GM12875 (cell line): ENCODE data around the gene OOSP2.

Experiments
- H3K4me3 ChIP-seq: one replicate; pipeline ENCODE4 v1.5.1; 2011; ENCODE audit warnings: low read depth, low read length, control low read depth
- TF ChIP-seq, protein P1 (sequence below): IDR thresholded peaks from 2 replicates; pipeline ENCODE4 v1.5.1; 2011; ENCODE audit warnings: low read depth, mild to moderate bottlenecking, control low read depth, inconsistent platforms, low read length, moderate library complexity, borderline replicate concordance; ENCODE audit not compliant: insufficient read depth

OOSP2 gene, protein sequence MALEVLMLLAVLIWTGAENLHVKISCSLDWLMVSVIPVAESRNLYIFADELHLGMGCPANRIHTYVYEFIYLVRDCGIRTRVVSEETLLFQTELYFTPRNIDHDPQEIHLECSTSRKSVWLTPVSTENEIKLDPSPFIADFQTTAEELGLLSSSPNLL

DNA sequence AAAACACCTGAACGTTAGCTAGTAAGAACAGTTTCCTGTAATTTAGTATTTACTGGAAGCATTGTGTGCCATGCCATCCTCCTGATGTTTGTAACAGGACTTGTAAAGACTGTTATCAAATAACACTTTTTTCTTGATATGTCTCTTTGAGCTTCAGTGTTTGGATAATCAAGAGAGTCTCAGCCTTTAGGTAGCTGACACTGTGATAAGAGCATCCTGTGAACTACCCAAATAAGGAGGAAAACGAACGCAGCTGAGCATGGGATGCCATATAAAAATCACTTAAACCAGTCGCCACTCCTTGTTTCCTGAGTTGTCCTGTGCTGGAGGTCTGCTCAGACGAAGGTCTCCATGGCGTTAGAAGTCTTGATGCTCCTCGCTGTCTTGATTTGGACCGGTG is at the start of gene OOSP2:
Gene OOSP2, plus strand, starts transcription at position 301 of the 400 bp plus-strand sequence. Its CDS starts 51 bp downstream, at position 352.
- TF ChIP-seq, protein P1, sequence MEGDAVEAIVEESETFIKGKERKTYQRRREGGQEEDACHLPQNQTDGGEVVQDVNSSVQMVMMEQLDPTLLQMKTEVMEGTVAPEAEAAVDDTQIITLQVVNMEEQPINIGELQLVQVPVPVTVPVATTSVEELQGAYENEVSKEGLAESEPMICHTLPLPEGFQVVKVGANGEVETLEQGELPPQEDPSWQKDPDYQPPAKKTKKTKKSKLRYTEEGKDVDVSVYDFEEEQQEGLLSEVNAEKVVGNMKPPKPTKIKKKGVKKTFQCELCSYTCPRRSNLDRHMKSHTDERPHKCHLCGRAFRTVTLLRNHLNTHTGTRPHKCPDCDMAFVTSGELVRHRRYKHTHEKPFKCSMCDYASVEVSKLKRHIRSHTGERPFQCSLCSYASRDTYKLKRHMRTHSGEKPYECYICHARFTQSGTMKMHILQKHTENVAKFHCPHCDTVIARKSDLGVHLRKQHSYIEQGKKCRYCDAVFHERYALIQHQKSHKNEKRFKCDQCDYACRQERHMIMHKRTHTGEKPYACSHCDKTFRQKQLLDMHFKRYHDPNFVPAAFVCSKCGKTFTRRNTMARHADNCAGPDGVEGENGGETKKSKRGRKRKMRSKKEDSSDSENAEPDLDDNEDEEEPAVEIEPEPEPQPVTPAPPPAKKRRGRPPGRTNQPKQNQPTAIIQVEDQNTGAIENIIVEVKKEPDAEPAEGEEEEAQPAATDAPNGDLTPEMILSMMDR = no peak
- no peak within 1 kb of the TSS for H3K4me3 ChIP-seq

DNA sequence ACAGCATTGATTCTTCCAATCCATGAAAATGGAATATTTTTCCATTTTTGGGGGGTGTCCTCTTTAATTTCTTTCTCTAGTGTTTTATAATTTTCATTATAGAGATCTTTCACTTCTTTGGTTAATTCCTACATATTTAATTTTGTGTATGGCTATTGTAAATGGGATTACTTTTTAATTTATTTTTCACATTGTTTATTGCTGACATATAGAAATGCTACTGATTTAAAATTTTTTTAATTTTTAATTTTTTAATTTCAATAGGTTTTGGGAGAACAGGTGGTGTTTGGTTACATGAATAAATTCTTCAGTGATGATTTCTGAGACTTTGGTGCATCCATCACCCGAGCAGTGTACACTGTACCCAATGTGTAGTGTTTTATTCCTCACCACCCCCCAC is 49.8 kb upstream of the OOSP2 start:
- no peak overlapping the region for H3K4me3 ChIP-seq
- TF ChIP-seq, protein P1 = no peak

DNA sequence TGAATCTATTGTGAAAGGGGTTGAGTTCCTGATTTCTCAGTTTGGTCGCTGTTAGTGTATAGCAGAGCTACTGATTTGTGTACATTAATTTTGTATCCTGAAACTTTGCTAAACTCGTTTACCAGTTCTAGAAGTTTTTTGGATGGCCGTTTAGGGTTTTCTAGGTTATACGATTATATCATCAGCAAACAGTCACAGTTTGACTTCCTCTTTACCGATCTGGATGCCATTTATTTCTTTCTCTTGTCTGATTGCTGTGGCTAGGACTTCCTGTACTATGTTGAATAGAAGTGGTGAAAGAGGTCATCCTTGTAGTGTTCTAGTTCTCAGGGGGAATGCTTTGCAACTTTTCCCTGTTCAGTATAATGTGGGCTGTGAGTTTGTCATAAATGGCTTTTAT is 47.8 kb upstream of the OOSP2 start:
- TF ChIP-seq, protein P1 = no peak
- H3K4me3 ChIP-seq = no peak overlapping the region

DNA sequence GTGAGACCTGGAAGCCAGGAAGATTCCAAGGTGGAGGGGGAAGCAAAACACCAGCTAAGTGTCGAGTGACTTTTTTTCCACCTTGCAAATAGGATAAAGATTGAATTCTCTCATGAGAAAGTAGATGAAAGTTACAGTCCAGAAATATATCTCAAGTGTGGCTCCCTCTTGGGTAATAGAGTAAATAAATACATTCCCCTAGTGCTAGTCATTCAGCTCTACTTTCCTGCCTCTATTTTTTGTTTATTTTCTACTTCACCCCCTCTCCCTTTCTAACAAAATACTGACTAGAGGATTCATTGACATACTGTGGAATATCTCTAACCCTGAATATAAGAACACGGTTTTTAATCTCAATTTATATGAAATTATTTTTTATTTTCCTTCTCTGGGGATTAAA is 42.4 kb upstream of the OOSP2 start:
- TF ChIP-seq, protein P1 = no peak
- no peak overlapping the region for H3K4me3 ChIP-seq

DNA sequence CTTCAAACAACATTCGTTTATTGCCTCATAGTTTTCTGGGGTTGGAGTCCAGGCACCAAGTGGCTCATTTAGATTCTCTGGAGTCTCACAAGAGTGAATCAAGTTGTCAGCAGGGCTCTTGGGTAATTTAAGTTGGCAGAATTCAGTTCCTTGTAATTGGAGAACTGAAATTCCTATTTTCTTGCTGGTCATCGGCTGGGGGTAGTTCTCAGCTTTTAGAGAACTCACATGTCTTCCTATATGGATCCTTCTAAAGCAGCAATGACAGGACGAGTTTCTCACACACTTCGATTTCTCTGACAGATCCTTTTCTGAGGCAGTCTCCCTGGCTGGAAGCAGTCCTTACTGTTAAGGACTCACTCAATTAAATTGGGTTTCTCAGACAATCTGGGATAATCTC is 40.5 kb upstream of the OOSP2 start:
- TF ChIP-seq, protein P1 = no peak
- H3K4me3 ChIP-seq = no peak overlapping the region

DNA sequence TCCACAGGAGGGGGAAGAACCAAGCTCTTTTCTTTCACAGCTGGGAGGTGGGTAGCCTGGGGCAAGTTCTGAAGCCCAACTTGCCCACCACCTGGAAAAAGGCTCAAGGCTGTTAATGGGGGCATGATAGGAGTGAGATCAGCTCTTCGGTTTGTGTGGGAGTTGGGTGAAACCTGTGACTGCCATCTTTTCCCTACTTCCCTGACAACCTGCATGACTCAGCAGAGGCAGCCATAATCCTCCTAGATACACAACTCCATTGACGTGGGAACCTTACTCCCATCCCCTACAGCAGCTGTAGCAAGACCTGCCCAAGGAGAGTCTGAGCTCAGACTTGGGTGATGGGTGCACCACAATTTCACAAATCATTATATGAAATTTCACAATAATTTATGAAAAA is 36.5 kb upstream of the OOSP2 start:
- TF ChIP-seq, protein P1 = no peak
- H3K4me3 ChIP-seq = no peak overlapping the region

DNA sequence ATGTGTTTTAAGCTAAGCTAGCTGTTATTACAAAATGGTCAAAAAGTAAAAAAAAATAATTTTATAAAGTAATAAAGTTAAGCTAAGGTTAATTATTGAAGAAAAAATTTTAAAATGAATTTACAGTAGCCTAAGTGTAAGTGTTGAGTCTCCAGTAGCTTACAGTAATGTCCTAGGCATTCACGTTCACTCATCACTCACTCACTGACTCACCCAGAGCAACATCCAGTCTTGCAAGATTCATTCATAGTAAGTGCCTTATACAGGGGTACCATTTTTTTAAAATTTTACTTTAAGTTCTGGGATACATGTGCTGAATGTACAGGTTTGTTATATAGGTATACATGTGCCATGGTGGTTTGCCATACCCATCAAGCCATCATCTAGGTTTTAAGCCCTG is 34.8 kb upstream of the OOSP2 start:
- TF ChIP-seq, protein P1 = no peak
- H3K4me3 ChIP-seq = no peak overlapping the region
